HG03135 (cell line): ENCODE measurements around the gene DOC2A.

Source experiments
- ATAC-seq: cut with Tn5 transposase; IDR thresholded peaks from one replicate; pipeline ENCODE4 v1.9.1; 2021; ENCODE audit warnings: mild to moderate bottlenecking, moderate library complexity; ENCODE audit not compliant: unreplicated experiment

The DOC2A gene

DNA sequence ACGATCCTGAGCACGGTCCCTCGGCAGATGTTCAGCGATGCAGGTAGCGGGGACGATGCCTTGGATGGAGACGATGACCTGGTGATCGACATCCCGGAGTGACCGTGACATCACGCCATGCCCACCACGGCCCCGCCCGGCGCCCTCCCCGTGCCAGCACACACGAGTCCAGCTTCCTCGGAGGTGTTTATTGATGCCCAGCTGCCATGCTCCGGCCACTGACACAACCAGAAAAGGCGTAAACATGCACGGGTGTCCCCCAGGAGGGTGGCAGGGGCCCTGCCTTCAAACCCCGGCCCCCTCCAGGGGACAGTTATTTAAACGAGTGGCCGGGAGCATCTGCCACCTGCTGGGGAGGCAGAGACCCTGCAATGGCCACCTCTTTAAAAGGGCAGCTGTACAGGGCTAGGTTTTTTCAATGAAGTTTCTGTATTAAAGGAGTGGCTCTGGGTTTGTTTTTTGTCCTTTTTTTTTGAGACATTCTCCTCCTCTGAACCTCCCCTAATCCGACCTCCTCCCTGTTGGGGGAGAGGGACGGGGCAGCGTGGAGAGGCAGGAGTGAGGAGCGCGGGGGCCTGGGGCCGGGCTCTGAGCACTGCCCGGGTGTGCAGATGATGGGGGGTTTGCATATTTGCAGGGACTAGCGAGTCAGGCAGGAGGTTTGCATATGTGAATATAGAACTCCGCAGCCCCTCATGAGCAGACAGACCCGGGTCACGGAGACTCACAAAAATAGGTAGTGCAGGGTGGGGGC is 5.3 kb downstream of the DOC2A start:
- ATAC-seq = no peak

DNA sequence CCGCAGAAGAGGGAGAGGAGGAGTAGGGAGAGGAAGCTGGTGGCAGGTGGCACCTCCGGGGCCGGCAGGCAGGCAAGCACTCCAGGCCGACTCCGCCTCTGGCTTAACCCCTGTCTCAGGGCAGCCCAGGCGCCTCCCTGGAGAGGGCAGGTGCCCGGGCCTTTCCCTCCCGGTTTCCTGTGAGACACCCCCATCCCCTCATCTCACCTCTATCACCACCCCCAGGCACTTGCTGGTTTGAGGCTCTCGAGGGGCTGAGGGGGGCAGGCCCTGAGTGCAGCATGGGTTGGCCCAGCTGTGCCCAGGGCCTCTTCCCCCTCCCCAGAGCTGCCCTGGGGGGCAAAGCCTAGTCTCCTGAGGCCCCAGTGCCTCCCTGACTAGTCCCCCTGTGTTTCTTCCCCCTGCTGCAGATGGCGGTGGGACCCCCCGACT is 6.0 kb downstream of the DOC2A start:
- no peak for ATAC-seq

DNA sequence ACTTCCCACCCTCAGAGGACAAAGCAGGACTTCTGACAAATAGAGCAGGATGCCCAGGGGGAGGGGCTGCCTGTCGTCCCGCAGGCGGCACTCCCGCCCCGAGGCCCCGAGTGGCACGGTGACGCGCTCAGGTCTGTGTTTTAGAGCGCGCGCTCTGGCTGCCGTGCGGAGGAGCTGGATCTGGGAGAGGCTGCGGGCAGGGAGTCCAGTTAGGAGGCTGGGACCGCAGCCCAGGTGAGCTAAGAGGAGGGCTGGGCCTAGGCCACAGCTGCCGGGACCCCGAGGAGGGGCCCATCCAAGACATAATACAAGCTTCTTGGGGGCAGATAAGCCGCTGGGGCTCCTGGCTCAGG is 6.4 kb downstream of the DOC2A start:
- no peak for ATAC-seq

DNA sequence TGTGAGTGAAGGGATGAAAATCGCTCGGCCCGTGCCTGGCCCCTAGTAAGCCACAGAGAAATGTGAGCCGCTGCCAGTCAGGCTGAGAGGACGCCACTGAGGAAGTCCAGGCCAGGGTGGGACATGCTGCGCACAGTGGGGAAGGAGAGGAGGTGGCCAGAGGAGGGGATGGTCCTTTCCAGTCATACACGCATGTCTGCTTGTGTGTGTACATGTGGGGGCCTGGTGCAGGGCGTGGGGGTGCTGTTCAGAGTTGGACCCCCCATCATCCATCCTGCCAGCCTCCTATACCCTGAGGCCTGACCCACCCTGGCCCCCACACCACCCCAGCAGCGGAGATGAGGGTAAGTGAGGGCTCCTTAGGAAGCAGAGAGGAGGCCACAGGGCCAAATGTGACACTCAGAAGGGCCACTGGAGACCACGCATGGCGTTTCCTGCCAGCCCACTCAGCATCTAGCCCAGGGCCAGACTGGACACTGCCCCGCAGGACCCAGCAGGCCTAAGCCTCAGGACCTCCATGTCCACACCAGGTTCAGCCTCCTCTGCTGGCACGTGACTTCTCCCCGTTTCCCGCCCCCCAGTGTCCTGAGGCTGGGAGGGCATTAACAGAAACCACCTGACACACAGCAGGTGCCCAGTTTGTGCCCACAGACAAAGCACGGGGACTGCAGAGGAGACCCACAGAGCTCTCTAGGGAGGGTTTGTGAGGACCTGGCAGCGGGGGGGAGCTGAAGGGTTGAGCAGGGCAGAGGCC is 7.0 kb downstream of the DOC2A start:
- ATAC-seq = no peak

DNA sequence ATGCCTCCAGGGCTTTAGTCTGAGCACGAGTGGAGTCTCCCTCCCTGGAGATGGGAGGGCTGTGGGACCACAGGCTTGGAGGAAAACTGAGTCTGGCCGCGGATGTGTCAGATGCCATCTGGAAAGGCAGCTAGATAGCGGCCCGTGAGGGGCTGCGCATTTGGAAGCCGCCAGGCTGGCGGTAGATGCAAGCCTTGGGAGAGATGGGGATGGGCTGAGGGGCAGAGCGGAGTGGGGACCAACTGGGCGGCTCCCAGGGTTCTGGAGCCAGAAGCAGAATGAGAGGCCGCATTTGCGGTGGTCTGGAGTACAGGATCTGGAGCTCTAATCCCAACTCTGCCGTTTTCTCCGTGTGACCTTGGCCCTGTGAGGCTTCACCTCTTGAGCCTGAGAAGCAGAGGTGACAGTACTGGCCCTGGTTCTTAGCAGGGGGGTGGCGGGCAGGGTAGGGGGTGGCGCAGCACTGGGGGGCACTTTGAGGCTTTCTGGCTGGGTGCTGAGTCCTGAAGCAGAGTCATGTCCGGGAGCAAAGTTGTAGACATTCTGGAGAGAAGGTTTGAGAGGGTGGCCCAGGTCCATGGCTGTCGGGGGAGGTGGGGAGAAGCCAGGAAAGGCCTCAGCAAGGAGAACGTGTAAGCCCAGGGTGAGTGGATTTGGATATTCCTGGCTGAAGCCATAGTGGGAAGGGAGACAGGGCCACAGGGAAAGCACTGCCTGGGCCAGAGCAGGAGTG is 8.0 kb downstream of the DOC2A start:
- ATAC-seq = no peak

DNA sequence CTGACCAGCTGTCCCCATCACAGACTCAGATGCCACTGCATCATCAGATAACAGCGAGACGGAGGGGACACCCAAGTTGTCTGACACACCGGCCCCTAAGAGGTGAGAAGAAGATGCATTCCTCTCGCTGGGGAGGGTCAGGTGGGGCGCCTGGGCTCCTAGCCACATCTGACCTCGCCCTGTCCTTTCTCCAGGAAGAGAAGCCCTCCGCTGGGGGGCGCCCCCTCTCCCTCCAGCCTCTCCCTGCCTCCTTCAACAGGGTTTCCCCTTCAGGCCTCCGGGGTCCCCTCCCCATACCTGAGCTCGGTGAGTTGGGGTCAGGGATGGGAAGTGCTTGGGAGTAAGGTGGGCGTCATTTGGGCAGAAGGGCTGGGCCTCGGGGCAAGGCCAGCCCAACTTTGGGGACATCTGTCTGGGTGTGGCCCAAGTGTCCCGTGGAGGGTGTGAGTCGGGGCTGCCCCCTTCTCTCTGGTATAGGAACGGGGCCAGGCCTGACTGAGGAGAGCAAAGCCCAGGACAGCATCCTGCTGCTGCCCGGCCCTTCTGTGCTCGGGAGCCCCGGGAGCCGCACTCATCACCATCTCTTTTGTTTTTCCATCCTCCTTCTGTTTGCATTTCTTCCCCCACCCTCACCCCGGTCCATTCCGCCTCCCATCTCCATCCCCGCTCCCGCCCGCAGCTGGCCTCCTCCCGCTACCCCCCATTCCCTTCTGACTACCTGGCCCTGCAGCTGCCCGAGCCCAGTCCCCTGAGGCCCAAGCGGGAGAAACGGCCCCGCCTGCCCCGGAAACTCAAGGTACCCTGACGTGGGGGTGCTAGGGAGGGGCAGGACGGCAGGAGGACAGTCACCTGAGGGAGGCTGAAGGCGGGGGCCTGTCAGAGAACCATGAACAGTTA is 9.8 kb downstream of the DOC2A start:
- ATAC-seq = no peak

DNA sequence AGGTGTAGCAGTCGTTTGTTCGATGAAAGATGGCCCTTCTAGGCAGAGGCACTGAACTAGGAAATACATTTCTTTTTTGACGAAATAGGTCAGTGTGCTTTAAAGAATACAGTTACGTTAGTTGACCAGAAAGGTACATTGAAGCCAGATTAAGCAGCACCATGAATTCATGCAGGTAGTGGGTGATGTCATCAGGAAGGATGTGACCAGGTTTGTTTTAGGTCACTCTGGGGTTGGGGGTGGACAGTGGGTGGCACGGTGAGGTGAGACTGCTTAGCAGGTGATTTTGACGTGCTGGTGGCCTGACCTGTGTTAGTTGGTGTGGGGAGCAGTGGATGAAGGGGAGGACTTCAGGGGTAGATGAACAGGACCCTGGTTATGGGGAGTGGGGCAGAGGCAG is 11.2 kb downstream of the DOC2A start:
- ATAC-seq = no peak

DNA sequence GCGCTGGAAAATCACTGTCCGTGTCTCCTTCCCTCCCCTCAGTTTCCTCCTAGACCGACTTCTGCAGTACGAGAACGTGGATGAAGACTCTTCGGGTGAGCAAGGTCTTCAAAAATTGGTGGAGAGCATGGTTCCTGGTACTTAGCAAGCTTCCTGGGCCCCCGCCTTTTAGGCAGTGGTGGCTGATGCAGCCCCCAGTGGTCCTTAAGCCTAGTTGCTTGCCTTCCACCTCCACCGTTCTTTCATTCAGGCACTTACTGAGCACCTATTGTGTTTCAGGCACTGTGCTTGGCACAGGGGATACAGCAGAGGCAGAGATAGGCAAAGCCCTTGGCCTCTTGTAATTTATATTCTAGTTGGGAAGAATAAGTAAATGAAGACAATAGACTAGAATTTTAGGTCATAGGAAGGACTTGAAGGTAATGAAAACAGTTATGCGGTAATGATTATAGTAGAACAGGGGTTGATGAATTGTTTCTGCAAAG is 14.0 kb downstream of the DOC2A start:
- no peak for ATAC-seq

DNA sequence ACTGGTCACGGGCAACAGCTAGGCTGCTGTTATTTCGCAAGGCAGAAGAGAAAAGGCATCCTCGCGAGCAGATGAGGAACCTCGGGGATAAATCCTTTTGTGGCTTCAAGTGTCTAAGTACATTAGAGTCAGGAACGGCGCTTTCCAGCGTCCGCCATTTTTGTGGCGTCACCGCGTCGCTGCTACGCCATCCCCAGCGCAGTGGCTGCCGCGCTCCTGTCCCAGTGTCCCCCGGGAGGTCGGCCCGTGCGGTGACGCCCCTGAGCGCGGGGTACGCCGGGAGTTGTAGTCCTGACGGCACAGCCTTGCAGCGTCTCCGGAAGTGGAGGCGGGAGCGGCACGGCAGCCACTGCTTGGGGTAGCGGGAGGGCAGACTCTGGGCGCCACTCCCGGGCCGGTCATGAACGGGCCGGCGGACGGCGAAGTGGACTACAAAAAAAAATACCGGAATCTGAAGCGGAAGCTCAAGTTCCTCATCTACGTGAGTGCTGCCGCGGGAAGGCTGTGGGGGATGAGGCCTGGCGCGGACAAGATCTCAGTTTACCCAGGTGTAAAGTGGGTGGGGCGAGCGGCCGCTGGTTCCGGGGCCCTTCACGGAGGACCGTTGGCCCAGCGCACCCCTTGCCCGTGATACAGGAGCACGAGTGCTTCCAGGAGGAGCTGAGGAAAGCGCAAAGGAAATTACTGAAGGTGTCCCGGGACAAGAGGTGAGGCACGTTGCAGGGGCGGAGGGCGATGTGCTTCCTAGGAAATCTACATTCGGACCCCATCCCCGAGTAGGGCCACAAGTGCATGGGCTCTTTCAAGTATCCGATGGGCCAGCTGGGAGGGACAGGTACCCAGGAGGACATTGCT is 14.7 kb downstream of the DOC2A start, which contains the start of gene INO80E:
Gene INO80E, plus strand, starts transcription at position 331 of the 855 bp plus-strand sequence. Its CDS starts 70 bp downstream, at position 401.
- ATAC-seq = peak; percentile 83

DNA sequence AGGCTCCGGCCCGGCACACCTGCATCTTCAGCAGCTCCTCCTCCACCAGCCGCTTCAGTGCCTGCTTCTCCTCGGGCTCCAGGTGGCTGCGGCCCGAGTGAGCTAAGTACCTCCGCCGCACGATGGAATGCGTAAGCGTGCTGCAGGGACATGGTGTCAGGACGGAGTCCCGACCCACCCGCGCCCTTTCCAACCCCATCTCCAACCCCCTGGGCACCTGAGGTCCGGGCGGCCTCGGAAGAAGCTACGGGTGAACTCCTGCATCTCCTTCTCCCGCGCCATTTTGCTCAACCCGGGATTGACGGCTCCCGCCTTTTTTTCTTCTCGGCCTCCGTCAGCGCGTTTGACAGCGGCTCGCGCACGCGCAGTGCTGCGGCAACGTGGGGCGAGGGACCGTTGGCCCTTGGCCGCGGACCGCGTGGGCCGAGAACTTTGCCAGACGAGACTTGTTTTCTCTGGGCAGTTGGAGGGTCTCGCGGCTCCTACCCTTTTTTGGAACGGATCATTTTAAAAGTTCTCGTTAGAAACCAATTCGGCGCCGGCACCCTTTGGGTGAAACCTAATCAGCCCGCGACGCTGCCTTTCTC is 15.4 kb downstream of the DOC2A start, which contains the start of gene HIRIP3:
Gene HIRIP3, minus strand, starts transcription at position 294 of the 587 bp plus-strand sequence. Its CDS starts 12 bp downstream, at position 282.
- ATAC-seq = peak; percentile 56

DNA sequence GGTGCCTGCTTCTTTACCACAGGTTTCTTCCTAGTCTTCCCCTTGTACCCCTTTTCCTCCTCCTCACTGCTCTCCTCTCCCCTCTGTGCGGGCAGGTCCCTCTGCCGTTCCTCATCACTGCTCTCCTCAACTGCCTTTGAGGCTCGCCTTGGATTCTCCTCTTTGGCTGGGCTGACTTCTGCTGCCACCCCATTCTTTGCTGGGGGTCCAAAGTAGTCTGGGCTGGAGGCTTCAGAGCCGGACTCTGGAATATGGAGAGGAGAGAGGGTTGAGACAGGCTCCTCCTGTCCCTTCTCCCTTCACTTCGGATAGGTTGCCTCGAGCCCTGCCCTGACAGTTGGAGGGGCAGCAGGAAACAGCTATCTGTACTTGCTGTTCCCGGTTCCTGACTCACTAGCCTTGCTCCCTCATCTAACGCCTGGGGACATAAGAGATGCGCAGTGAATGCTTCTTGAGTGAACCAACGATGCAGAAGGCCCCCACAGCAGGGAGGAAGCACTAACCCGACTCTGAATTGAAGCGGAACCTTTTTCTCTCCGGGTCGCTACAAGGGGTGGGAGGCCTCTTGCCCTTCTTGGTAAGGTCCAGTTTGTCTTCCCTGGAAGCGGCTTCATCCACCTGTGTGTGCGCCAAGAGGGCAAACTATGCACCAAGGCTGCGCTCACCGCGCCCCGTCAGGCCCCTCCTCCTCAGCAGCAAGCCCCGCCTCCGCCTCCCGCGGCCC is 16.1 kb downstream of the DOC2A start:
- peak; percentile 44 for ATAC-seq

DNA sequence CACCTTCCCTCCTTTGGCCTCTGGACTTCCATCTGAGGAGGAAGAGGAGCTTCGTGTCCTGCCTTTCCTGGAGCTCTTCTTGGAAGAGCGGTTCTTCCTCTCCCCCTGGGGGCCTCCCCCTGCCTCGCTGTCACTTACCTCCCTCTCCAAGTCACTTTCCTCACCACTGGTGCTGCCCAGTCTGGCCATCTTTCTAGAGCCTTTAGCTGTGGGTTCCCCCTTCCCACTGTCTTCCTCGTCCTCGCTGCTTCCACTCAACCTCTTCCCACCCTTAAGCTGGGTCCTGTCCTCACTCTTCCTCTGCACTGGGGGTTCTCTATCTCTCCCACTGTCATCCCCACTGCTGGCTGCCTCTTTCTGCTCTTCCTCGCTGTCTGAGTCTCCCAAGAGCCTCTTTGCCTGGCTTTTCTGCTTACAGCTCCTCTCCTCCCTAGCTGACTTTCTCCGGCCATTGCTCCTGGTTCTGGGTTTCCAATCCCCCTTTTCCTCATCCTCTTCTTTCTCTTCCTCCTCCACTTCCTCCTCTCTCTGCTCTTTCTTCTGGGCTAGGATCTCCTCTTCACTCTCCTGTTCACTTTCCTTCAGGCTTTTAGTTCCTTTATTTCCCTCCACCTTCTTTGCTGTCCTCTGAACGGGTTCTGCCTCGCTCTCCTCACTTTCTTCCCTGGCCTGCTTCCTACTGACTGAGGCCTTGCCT is 16.8 kb downstream of the DOC2A start:
- ATAC-seq = no peak

DNA sequence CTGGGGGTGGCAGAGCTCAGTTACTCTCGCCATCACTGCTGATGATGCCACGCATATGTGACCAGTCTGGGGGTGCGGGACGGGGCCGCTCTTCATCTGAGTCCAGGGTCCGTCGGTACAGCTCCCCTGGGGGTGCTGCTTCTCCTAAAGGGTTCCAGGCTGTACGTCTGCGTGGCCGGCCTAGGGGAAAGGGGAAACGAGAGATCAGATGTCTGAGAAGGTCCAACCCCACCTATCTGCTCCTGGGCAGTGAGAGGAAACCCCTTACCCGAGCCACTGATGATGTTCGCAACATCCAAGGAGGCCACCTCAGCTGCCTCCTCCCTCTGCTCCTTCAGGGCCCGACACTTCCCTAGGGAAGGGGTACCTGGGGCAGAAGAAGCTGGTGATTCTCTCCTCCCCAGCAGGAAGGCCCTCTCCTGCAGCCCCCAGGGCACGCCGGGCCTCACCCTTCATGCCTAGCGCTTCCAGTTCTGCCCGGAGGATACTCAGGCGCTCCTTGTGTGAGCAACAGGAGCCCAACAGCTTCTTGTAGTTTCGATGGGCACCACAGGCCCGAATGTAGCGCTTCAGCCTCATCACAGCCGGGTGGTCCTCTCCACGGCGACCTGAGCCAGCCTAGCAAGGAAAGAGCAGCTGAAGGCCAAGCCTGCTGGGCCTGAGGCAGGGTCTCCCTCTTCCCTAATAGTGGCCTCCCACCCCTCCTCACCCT is 17.5 kb downstream of the DOC2A start:
- no peak for ATAC-seq

DNA sequence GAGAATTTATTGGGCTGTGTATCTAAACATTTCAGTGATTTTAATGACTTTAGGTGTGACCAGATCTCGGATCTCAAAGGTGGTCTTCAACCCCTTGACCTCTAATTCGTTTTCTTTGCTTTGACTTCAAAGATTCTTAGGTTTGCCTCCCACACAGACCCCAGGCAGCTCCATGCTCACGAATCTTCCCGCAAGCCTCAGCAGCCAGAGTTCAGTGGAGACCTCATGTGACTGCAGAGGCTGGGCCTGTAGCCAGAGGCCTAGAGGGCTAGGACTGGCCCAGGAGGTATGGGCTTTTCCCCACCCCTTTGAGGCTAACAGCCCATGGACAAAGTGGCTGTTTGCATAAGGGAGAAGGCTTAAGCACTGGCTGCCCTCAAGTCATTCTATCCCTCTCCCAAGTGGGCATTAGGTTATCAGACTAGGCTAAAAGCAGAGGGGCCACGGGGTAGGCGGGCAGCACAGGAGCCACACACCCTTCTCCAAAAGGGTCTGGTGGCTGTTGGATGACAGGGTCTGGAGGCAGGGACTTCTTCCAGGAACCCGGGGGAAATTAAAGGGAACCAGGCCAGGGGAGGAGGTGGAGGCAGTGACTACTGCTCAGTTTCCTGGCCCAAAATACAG is 18.4 kb downstream of the DOC2A start:
- ATAC-seq = no peak

DNA sequence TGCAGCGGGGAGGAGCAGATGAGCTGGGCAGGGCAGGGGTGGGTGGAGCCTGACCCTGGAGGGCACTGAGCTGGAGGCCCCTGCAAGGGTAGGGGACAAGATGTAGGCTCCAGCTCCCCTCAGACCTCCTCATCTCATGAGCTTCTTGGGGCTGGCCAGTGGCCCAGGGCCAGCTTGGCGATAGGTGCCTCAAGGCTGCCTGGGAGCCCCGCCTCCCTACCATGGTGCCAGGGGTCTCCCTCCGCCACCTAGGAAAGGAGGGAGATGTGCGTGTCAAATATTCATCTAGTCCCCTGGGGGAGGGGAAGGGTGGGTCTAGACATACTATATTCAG is 19.3 kb downstream of the DOC2A start:
- ATAC-seq = no peak

DNA sequence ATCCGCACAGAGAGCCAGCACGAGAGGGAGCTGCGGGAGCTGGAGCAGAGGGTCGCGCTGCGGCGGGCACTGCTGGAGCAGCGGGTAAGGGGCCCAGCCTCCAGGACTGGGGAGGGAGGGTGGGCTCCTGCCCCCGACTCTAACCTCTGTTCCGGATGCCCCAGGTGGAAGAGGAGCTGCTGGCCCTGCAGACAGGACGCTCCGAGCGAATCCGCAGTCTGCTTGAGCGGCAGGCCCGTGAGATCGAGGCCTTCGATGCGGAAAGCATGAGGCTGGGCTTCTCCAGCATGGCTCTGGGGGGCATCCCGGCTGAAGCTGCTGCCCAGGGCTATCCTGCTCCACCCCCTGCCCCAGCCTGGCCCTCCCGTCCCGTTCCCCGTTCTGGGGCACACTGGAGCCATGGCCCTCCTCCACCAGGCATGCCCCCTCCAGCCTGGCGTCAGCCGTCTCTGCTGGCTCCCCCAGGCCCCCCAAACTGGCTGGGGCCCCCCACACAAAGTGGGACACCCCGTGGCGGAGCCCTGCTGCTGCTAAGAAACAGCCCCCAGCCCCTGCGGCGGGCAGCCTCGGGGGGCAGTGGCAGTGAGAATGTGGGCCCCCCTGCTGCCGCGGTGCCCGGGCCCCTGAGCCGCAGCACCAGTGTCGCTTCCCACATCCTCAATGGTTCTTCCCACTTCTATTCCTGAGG is 19.8 kb downstream of the DOC2A start:
- ATAC-seq = no peak
